Measurements from ENCODE around the gene CLN6.
A peak's percentile ranks its signal among the peaks of the same experiment; 100 is the strongest.

CLN6 gene

GRCh38 chr15:68229386-68230156 is at the start of gene CLN6:
Gene CLN6 (minus strand): TSS chr15:68229728. CDS start chr15:68229584, 144 bp downstream.
- peak; percentile 84 to 85 for DNase-seq

- no peak for DNase-seq
Measured at GRCh38 chr15:68278595-68279405, 49.3 kb upstream of the CLN6 start.

GRCh38 chr15:68278345-68278594 is 48.7 kb upstream of the CLN6 start:
- no peak for DNase-seq

- peak; percentile 85 to 88 for DNase-seq
Measured at GRCh38 chr15:68277603-68278344, 48.2 kb upstream of the CLN6 start, which contains the start of gene FEM1B. Gene FEM1B (plus strand): TSS chr15:68277745. CDS start chr15:68278418, 673 bp downstream.

- DNase-seq = peak; percentile 7 to 8
Measured at GRCh38 chr15:68277131-68277602, 47.6 kb upstream of the CLN6 start.

- DNase-seq = no peak
Measured at GRCh38 chr15:68276668-68277067, 47.1 kb upstream of the CLN6 start.

GRCh38 chr15:68275165-68275746 is 45.7 kb upstream of the CLN6 start:
- DNase-seq = no peak

GRCh38 chr15:68274201-68274848 is 44.8 kb upstream of the CLN6 start:
- no peak for DNase-seq

GRCh38 chr15:68272721-68273271 is 43.3 kb upstream of the CLN6 start:
- DNase-seq = no peak

- DNase-seq = no peak
Measured at GRCh38 chr15:68271854-68272471, 42.4 kb upstream of the CLN6 start.

GRCh38 chr15:68268405-68268804 is 38.9 kb upstream of the CLN6 start:
- DNase-seq = no peak

- DNase-seq = no peak
Measured at GRCh38 chr15:68265674-68266073, 36.1 kb upstream of the CLN6 start.

- DNase-seq = no peak
Measured at GRCh38 chr15:68265081-68265480, 35.6 kb upstream of the CLN6 start.

- no peak for DNase-seq
Measured at GRCh38 chr15:68264282-68264681, 34.8 kb upstream of the CLN6 start.

- no peak for DNase-seq
Measured at GRCh38 chr15:68262514-68263356, 33.2 kb upstream of the CLN6 start.

GRCh38 chr15:68261980-68262379 is 32.5 kb upstream of the CLN6 start:
- DNase-seq = no peak

GRCh38 chr15:68261241-68261640 is 31.7 kb upstream of the CLN6 start:
- DNase-seq = no peak

- DNase-seq = no peak
Measured at GRCh38 chr15:68259883-68260282, 30.4 kb upstream of the CLN6 start.

GRCh38 chr15:68258692-68259091 is 29.2 kb upstream of the CLN6 start:
- DNase-seq = peak; percentile 17 to 25

- peak; percentile 58 to 75 for DNase-seq
Measured at GRCh38 chr15:68256675-68257450, 27.3 kb upstream of the CLN6 start.

Data from activated CD4-positive, alpha-beta T cell treated with anti-CD3 and anti-CD28 coated beads for 4 hours (primary cell).